GM23338 (cell line): ENCODE data around the gene GPRC5D. TPM values are rescaled to one million over a fixed set of nuclear protein-coding genes. Genes with fewer than 3 reads are reported as not detected.
A peak's percentile ranks its signal among the peaks of the same experiment; 100 is the strongest.

ENCODE experiments used
- ATAC-seq: fragments of 200-7000 bp; cut with Tn5 transposase; 3 replicates; pipeline ENCODE4 v1.9.1; 2020
- DNase-seq: peaks from one replicate; pipeline ENCODE4 v3.0.0-alpha.2; 2015; ENCODE audit warnings: low spot score
- H2AFZ ChIP-seq: fragments of 200-600 bp; sonication (generic); 2 replicates; pipeline ENCODE4 v1.8.0; 2016; ENCODE audit warnings: antibody characterized with exemption, mild to moderate bottlenecking, moderate library complexity
- H3F3A ChIP-seq: fragments of 200-600 bp; sonication (generic); replicated peaks from 2 replicates; pipeline ENCODE4 v1.8.0; 2017; ENCODE audit warnings: antibody characterized with exemption, mixed run types, low read depth
- H3K27ac ChIP-seq: fragments of 200-600 bp; sonication (generic); 2 replicates; pipeline ENCODE4 v1.6.1; 2016; ENCODE audit warnings: low read depth
- H3K27me3 ChIP-seq: fragments of 200-600 bp; sonication (generic); 2 replicates; pipeline ENCODE4 v1.8.0; 2016; ENCODE audit warnings: mild to moderate bottlenecking, mixed run types, moderate library complexity; ENCODE audit not compliant: insufficient read depth
- H3K36me3 ChIP-seq: fragments of 200-600 bp; sonication (generic); 2 replicates; pipeline ENCODE4 v1.8.0; 2016; ENCODE audit warnings: mild to moderate bottlenecking; ENCODE audit not compliant: insufficient read depth
- H3K4me1 ChIP-seq: fragments of 200-600 bp; sonication (generic); 2 replicates; pipeline ENCODE4 v1.8.0; 2016; ENCODE audit warnings: mild to moderate bottlenecking, moderate library complexity; ENCODE audit not compliant: insufficient read depth
- H3K4me2 ChIP-seq: fragments of 200-600 bp; sonication (generic); 2 replicates; pipeline ENCODE4 v1.7.1; 2017; ENCODE audit warnings: mixed run types
- H3K4me3 ChIP-seq: fragments of 200-600 bp; sonication (generic); 2 replicates; pipeline ENCODE4 v1.6.1; 2016; ENCODE audit warnings: mixed run types
- H3K79me2 ChIP-seq: fragments of 200-600 bp; sonication (generic); replicated peaks from 2 replicates; pipeline ENCODE4 v1.8.0; 2017; ENCODE audit warnings: mild to moderate bottlenecking; ENCODE audit not compliant: insufficient read depth
- H3K9me2 ChIP-seq: fragments of 200-600 bp; sonication (generic); 2 replicates; pipeline ENCODE4 v1.8.0; 2017; ENCODE audit not compliant: insufficient read depth
- H4K20me1 ChIP-seq: fragments of 200-600 bp; sonication (generic); replicated peaks from 2 replicates; pipeline ENCODE4 v1.8.0; 2017; ENCODE audit warnings: mild to moderate bottlenecking; ENCODE audit not compliant: insufficient read depth
- H3K27ac Mint-ChIP-seq: 2 replicates; pipeline ENCODE4 v1.8.0; 2020; ENCODE audit warnings: inconsistent platforms, mild to moderate bottlenecking, moderate library complexity, mixed read lengths
- H3K27me3 Mint-ChIP-seq: 3 replicates; pipeline ENCODE4 v1.8.0; 2022; ENCODE audit warnings: low read depth, mild to moderate bottlenecking, moderate library complexity, mixed read lengths, inconsistent platforms; ENCODE audit not compliant: insufficient read depth, poor library complexity
- H3K36me3 Mint-ChIP-seq: 3 replicates; pipeline ENCODE4 v1.8.0; 2021; ENCODE audit warnings: low read depth, mild to moderate bottlenecking, inconsistent platforms, moderate library complexity, mixed read lengths
- H3K4me1 Mint-ChIP-seq: 3 replicates; pipeline ENCODE4 v1.8.0; 2020; ENCODE audit warnings: mild to moderate bottlenecking, inconsistent platforms, mixed read lengths
- H3K4me3 Mint-ChIP-seq: 3 replicates; pipeline ENCODE4 v1.8.0; 2021; ENCODE audit warnings: moderate library complexity, mild to moderate bottlenecking, inconsistent platforms, mixed read lengths
- H3K9me3 Mint-ChIP-seq: 3 replicates; pipeline ENCODE4 v1.8.0; 2020; ENCODE audit warnings: moderate library complexity, mild to moderate bottlenecking, inconsistent platforms, mixed read lengths
- CREB1 ChIP-seq: fragments of 250-450 bp; sonication (Bioruptor Pico); IDR thresholded peaks from 2 replicates; pipeline ENCODE4 v1.5.0; 2020; ENCODE audit warnings: low read depth, mild to moderate bottlenecking, moderate library complexity
- EZH2 ChIP-seq: fragments of 200-600 bp; sonication (generic); IDR thresholded peaks from one replicate; pipeline ENCODE4 v1.8.0; 2017; ENCODE audit warnings: antibody characterized with exemption, mild to moderate bottlenecking, low read depth; ENCODE audit not compliant: unreplicated experiment
- EZH2phosphoT487 ChIP-seq: fragments of 200-600 bp; sonication (generic); IDR thresholded peaks from one replicate; pipeline ENCODE4 v1.8.1; 2018; ENCODE audit warnings: antibody characterized with exemption; ENCODE audit not compliant: unreplicated experiment
- JUNB ChIP-seq: IDR thresholded peaks from one replicate; pipeline ENCODE4 v1.6.1; 2016; ENCODE audit warnings: antibody characterized with exemption; ENCODE audit not compliant: unreplicated experiment
- NANOG ChIP-seq: IDR thresholded peaks from 2 replicates; pipeline ENCODE4 v1.6.1; 2016; ENCODE audit warnings: antibody characterized with exemption, borderline replicate concordance
- POLR2AphosphoS5 ChIP-seq: IDR thresholded peaks from 2 replicates; pipeline ENCODE4 v1.6.1; 2016; ENCODE audit warnings: antibody characterized with exemption, low read depth
- STAT1 ChIP-seq: IDR thresholded peaks from one replicate; pipeline ENCODE4 v1.6.1; 2016; ENCODE audit warnings: antibody characterized with exemption; ENCODE audit not compliant: unreplicated experiment
- ZNF114 ChIP-seq: fragments of 250-450 bp; sonication (Bioruptor Pico); IDR thresholded peaks from 2 replicates; pipeline ENCODE4 v1.5.0; 2020; ENCODE audit warnings: mild to moderate bottlenecking, moderate library complexity
- ZNF331 ChIP-seq: fragments of 250-450 bp; sonication (Bioruptor Pico); IDR thresholded peaks from 2 replicates; pipeline ENCODE4 v1.5.0; 2020; ENCODE audit warnings: low read depth, mild to moderate bottlenecking, moderate library complexity
- polyA plus RNA-seq: library from polyadenylated mRNA; unstranded; fragments of >200 nt; fragmentation: Nextera tagmentation; extraction: Ambion mirVana; gene quantifications from 2 replicates; pipeline ENCODE4 v1.2.1, GENCODE V29; 2016
- total RNA-seq: library from RNA; depleted of rRNA; stranded (reverse); fragments of >200 nt; shearing (Covaris generic); gene quantifications from 2 replicates; pipeline ENCODE4 v1.2.3, GENCODE V29; 2014
- TF ChIP-seq, protein P1 (sequence below): IDR thresholded peaks from 2 replicates; pipeline ENCODE4 v1.6.1; 2016; ENCODE audit warnings: antibody characterized with exemption
- TF ChIP-seq, protein P2 (sequence below), 2 experiments: fragments of 200-600 bp in 1 of 2; sonication (generic) in 1 of 2; conservative IDR thresholded peaks; 2 replicates each; pipeline versions ENCODE4 v1.5.1 to v1.6.1; 2016 to 2017; ENCODE audit warnings: antibody characterized with exemption in 2 of 2, low read depth in 2 of 2, mild to moderate bottlenecking in 2 of 2, moderate library complexity in 1 of 2
- TF ChIP-seq, protein P3 (sequence below): fragments of 250-450 bp; sonication (Bioruptor Pico); IDR thresholded peaks from 2 replicates; pipeline ENCODE4 v1.5.0; 2020; ENCODE audit warnings: mild to moderate bottlenecking, moderate library complexity

GPRC5D gene
- total and polyA plus RNA-seq, 2 experiments from 2014 or later: not detected

DNA sequence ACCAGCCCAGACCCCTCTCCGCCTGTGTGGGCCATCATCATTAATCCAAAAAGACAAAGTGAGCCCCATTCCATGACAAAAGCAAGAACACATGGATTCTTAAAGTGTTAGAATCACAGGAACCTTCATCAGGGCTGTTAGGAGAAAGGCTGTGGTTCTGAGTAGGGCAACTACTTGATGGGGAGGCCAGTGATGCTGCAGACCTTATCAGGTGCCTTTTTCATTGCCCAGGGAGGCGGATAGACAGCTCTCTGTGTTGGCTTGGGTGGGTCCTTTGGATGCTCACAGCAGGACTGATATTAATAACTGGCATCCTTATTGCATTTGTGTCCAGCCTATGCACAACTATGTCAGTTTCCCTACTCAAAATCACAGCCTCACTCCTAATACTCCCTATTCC, 45.8 kb upstream of the GPRC5D start:
- Mint-ChIP-seq H3K4me3 (no peak overlapping the region; the same call in 2 of the 3 replicates), H3K4me1 (peaks cover 39% of the 10 kb centered on the region)
- no peak overlapping the region for H2AFZ ChIP-seq

DNA sequence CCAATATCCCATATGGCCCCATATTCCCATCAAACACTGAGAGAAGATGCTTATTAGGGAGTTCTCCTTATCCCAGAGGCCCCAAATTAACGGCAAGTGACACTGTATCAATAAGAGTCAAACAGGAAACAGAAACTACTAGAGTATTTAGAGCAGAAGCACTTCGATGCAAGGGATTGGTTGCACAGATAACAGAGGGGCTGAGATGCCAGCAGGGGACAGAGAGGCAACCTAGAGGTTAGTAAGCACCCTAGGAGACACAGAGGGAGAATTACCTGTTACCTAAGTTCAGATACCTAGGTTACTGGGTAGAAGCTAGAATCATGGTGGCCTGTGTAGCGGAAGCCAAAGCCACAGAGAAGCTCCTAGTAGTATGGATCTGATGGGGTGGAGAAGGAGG, 45.2 kb upstream of the GPRC5D start:
- H3K4me3 Mint-ChIP-seq: no peak overlapping the region
- H3K4me2 ChIP-seq: 0 out of 2 replicates have a peak overlapping the region, but pooled peaks have one; percentile 28
- no peaks in the 10 kb centered on the region for H3K9me2 ChIP-seq
- peaks cover 40% of the 10 kb centered on the region for H3K4me1 Mint-ChIP-seq
- H3K27ac Mint-ChIP-seq: no peak overlapping the region
- peaks cover 3% of the 10 kb centered on the region for H4K20me1 ChIP-seq
- peaks cover 23% of the 10 kb centered on the region for H3K79me2 ChIP-seq
- H3K27me3 ChIP-seq: peaks cover 7% of the 10 kb centered on the region
- DNase-seq (no peak), ATAC-seq (no peak)
- peaks cover 25% of the 10 kb centered on the region for H3K4me1 ChIP-seq
- H3K27ac ChIP-seq: no peak overlapping the region
- H2AFZ ChIP-seq: no peak overlapping the region
- 0 out of 2 replicates have a peak, but pooled peaks cover 6% of the 10 kb centered on the region for H3F3A ChIP-seq
- H3K9me3 Mint-ChIP-seq: peaks cover 4% of the 10 kb centered on the region; the same call in 1 of the 3 replicates
- no peaks in the 10 kb centered on the region for H3K36me3 ChIP-seq
- H3K36me3 Mint-ChIP-seq: peaks cover 12% of the 10 kb centered on the region
- peaks cover 16% of the 10 kb centered on the region for H3K27me3 Mint-ChIP-seq
- no peak overlapping the region for H3K4me3 ChIP-seq
- TF ChIP-seq ZNF331 (CRISPR knock-in tag) (no peak), STAT1 (no peak), NANOG (no peak), CREB1 (CRISPR knock-in tag) (no peak), JUNB (no peak), POLR2AphosphoS5 (no peak), EZH2phosphoT487 (no peak), EZH2 (no peak), ZNF114 (CRISPR knock-in tag) (no peak)
- TF ChIP-seq, protein P1, sequence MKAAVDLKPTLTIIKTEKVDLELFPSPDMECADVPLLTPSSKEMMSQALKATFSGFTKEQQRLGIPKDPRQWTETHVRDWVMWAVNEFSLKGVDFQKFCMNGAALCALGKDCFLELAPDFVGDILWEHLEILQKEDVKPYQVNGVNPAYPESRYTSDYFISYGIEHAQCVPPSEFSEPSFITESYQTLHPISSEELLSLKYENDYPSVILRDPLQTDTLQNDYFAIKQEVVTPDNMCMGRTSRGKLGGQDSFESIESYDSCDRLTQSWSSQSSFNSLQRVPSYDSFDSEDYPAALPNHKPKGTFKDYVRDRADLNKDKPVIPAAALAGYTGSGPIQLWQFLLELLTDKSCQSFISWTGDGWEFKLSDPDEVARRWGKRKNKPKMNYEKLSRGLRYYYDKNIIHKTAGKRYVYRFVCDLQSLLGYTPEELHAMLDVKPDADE: no peak
- TF ChIP-seq, protein P2, sequence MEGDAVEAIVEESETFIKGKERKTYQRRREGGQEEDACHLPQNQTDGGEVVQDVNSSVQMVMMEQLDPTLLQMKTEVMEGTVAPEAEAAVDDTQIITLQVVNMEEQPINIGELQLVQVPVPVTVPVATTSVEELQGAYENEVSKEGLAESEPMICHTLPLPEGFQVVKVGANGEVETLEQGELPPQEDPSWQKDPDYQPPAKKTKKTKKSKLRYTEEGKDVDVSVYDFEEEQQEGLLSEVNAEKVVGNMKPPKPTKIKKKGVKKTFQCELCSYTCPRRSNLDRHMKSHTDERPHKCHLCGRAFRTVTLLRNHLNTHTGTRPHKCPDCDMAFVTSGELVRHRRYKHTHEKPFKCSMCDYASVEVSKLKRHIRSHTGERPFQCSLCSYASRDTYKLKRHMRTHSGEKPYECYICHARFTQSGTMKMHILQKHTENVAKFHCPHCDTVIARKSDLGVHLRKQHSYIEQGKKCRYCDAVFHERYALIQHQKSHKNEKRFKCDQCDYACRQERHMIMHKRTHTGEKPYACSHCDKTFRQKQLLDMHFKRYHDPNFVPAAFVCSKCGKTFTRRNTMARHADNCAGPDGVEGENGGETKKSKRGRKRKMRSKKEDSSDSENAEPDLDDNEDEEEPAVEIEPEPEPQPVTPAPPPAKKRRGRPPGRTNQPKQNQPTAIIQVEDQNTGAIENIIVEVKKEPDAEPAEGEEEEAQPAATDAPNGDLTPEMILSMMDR (conservative IDR thresholded peaks at IDR 0.05; ENCODE audit: low read depth in 2 of 2): no peak
- TF ChIP-seq, protein P3, sequence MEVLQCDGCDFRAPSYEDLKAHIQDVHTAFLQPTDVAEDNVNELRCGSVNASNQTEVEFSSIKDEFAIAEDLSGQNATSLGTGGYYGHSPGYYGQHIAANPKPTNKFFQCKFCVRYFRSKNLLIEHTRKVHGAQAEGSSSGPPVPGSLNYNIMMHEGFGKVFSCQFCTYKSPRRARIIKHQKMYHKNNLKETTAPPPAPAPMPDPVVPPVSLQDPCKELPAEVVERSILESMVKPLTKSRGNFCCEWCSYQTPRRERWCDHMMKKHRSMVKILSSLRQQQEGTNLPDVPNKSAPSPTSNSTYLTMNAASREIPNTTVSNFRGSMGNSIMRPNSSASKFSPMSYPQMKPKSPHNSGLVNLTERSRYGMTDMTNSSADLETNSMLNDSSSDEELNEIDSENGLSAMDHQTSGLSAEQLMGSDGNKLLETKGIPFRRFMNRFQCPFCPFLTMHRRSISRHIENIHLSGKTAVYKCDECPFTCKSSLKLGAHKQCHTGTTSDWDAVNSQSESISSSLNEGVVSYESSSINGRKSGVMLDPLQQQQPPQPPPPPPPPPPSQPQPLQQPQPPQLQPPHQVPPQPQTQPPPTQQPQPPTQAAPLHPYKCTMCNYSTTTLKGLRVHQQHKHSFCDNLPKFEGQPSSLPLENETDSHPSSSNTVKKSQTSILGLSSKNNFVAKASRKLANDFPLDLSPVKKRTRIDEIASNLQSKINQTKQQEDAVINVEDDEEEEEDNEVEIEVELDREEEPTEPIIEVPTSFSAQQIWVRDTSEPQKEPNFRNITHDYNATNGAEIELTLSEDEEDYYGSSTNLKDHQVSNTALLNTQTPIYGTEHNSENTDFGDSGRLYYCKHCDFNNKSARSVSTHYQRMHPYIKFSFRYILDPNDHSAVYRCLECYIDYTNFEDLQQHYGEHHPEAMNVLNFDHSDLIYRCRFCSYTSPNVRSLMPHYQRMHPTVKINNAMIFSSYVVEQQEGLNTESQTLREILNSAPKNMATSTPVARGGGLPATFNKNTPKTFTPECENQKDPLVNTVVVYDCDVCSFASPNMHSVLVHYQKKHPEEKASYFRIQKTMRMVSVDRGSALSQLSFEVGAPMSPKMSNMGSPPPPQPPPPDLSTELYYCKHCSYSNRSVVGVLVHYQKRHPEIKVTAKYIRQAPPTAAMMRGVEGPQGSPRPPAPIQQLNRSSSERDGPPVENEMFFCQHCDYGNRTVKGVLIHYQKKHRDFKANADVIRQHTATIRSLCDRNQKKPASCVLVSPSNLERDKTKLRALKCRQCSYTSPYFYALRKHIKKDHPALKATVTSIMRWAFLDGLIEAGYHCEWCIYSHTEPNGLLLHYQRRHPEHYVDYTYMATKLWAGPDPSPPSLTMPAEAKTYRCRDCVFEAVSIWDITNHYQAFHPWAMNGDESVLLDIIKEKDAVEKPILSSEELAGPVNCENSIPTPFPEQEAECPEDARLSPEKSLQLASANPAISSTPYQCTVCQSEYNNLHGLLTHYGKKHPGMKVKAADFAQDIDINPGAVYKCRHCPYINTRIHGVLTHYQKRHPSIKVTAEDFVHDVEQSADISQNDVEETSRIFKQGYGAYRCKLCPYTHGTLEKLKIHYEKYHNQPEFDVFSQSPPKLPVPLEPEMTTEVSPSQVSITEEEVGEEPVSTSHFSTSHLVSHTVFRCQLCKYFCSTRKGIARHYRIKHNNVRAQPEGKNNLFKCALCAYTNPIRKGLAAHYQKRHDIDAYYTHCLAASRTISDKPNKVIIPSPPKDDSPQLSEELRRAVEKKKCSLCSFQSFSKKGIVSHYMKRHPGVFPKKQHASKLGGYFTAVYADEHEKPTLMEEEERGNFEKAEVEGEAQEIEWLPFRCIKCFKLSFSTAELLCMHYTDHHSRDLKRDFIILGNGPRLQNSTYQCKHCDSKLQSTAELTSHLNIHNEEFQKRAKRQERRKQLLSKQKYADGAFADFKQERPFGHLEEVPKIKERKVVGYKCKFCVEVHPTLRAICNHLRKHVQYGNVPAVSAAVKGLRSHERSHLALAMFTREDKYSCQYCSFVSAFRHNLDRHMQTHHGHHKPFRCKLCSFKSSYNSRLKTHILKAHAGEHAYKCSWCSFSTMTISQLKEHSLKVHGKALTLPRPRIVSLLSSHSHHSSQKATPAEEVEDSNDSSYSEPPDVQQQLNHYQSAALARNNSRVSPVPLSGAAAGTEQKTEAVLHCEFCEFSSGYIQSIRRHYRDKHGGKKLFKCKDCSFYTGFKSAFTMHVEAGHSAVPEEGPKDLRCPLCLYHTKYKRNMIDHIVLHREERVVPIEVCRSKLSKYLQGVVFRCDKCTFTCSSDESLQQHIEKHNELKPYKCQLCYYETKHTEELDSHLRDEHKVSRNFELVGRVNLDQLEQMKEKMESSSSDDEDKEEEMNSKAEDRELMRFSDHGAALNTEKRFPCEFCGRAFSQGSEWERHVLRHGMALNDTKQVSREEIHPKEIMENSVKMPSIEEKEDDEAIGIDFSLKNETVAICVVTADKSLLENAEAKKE (CRISPR knock-in tag): no peak

More for the DNA sequence above, 45.8 kb upstream of the GPRC5D start:
- peaks cover 13% of the 10 kb centered on the region for H3K27me3 ChIP-seq
- H4K20me1 ChIP-seq: peaks cover 3% of the 10 kb centered on the region
- H3K9me2 ChIP-seq: no peaks in the 10 kb centered on the region
- 0 out of 2 replicates have a peak overlapping the region, but pooled peaks have one; percentile 28 for H3K4me2 ChIP-seq
- Mint-ChIP-seq H3K36me3 (peaks cover 12% of the 10 kb centered on the region), H3K27me3 (peaks cover 22% of the 10 kb centered on the region), H3K9me3 (peaks cover 8% of the 10 kb centered on the region; the same call in 1 of the 3 replicates), H3K27ac (no peak overlapping the region)
- peaks cover 23% of the 10 kb centered on the region for H3K79me2 ChIP-seq
- TF ChIP-seq JUNB: no peak
- TF ChIP-seq ZNF331 (CRISPR knock-in tag): no peak
- TF ChIP-seq STAT1: no peak
- TF ChIP-seq EZH2phosphoT487: no peak
- H3K4me1 ChIP-seq: peaks cover 28% of the 10 kb centered on the region
- DNase-seq (no peak), ATAC-seq (no peak)
- no peaks in the 10 kb centered on the region for H3K36me3 ChIP-seq
- H3F3A ChIP-seq: 0 out of 2 replicates have a peak, but pooled peaks cover 6% of the 10 kb centered on the region
- no peak overlapping the region for H3K27ac ChIP-seq
- H3K4me3 ChIP-seq: no peak overlapping the region
